ENCODE measurements around the gene BCAR3. TPM values are rescaled to one million over a fixed set of nuclear protein-coding genes. Genes with fewer than 3 reads are reported as not detected.

Gene BCAR3
- total RNA-seq, 1 donor from 2014 or later: 11.7 TPM

- H2AFZ ChIP-seq (replicated peaks): no peak overlapping the region
- H3K4me1 ChIP-seq: no peaks in the 10 kb centered on the region
- DNase-seq (ENCODE audit: low spot score): no peak
- no peak overlapping the region for H3K4me3 ChIP-seq
- Mint-ChIP-seq H3K36me3 (peaks cover 39% of the 10 kb centered on the region), H3K9me3 (no peaks in the 10 kb centered on the region), H3K4me3 (no peak overlapping the region), H3K27me3 (ENCODE audit: insufficient read depth, low read depth) (peaks cover 3% of the 10 kb centered on the region), H3K4me1 (peaks cover 2% of the 10 kb centered on the region), H3K27ac (no peak overlapping the region)
- no peaks in the 10 kb centered on the region for H3K27me3 ChIP-seq
- no peaks in the 10 kb centered on the region for H3K79me2 ChIP-seq (ENCODE audit: low read depth)
- no peaks in the 10 kb centered on the region for H3K36me3 ChIP-seq
- no peaks in the 10 kb centered on the region for H3F3A ChIP-seq (ENCODE audit: low read depth)
- H3K9me3 ChIP-seq (ENCODE audit: low read depth): no peaks in the 10 kb centered on the region
- H4K20me1 ChIP-seq (ENCODE audit: low read depth): no peaks in the 10 kb centered on the region
- H3K9ac ChIP-seq: no peak overlapping the region
- H3K4me2 ChIP-seq: no peak overlapping the region
- TF ChIP-seq EZH2 (IDR thresholded peaks at IDR 0.05) (no peak), CTCF (IDR thresholded peaks at IDR 0.05) (no peak), EZH2phosphoT487 (IDR thresholded peaks at IDR 0.05) (no peak)
- H3K27ac ChIP-seq: no peak overlapping the region
These were observed 114.2 kb downstream of the BCAR3 start for GRCh38 chr1:93567255-93567918.

- H4K20me1 ChIP-seq (ENCODE audit: low read depth): no peaks in the 10 kb centered on the region
- no peak for DNase-seq (ENCODE audit: low spot score)
- H3K36me3 Mint-ChIP-seq: peaks cover 44% of the 10 kb centered on the region
- no peak overlapping the region for H3K9ac ChIP-seq
- no peaks in the 10 kb centered on the region for H3F3A ChIP-seq (ENCODE audit: low read depth)
- H2AFZ ChIP-seq (replicated peaks): no peak overlapping the region
- H3K27ac ChIP-seq: no peak overlapping the region
- H3K4me2 ChIP-seq: no peak overlapping the region
- H3K79me2 ChIP-seq (ENCODE audit: low read depth): no peaks in the 10 kb centered on the region
- no peak overlapping the region for H3K27ac Mint-ChIP-seq
- no peaks in the 10 kb centered on the region for H3K27me3 ChIP-seq
- no peak overlapping the region for H3K4me3 Mint-ChIP-seq
- no peaks in the 10 kb centered on the region for H3K4me1 ChIP-seq
- H3K36me3 ChIP-seq: peaks cover 9% of the 10 kb centered on the region
- no peak overlapping the region for H3K4me3 ChIP-seq
- H3K27me3 Mint-ChIP-seq (ENCODE audit: insufficient read depth, low read depth): no peaks in the 10 kb centered on the region
- H3K4me1 Mint-ChIP-seq: peaks cover 2% of the 10 kb centered on the region
- no peaks in the 10 kb centered on the region for H3K9me3 Mint-ChIP-seq
- H3K9me3 ChIP-seq (ENCODE audit: low read depth): no peaks in the 10 kb centered on the region
- no peak for TF ChIP-seq CTCF (IDR thresholded peaks at IDR 0.05)
These were observed 115.4 kb downstream of the BCAR3 start for GRCh38 chr1:93566227-93566626.

GRCh38 chr1:93565496-93566206 is 116.0 kb downstream of the BCAR3 start:
- Histone ChIP-seq H3K4me1 (no peaks in the 10 kb centered on the region), H3K79me2 (ENCODE audit: low read depth) (no peaks in the 10 kb centered on the region), H4K20me1 (ENCODE audit: low read depth) (no peaks in the 10 kb centered on the region), H2AFZ (replicated peaks) (no peak overlapping the region), H3K4me3 (no peak overlapping the region), H3K9me3 (ENCODE audit: low read depth) (no peaks in the 10 kb centered on the region), H3K4me2 (no peak overlapping the region), H3F3A (ENCODE audit: low read depth) (no peaks in the 10 kb centered on the region), H3K36me3 (peaks cover 14% of the 10 kb centered on the region), H3K27ac (no peak overlapping the region), H3K27me3 (no peaks in the 10 kb centered on the region), H3K9ac (no peak overlapping the region)
- H3K9me3 Mint-ChIP-seq: no peaks in the 10 kb centered on the region
- no peak overlapping the region for H3K27ac Mint-ChIP-seq
- DNase-seq (ENCODE audit: low spot score): no peak
- peaks cover 44% of the 10 kb centered on the region for H3K36me3 Mint-ChIP-seq
- TF ChIP-seq EZH2phosphoT487 (IDR thresholded peaks at IDR 0.05): no peak
- no peak for TF ChIP-seq EZH2 (IDR thresholded peaks at IDR 0.05)
- no peak for TF ChIP-seq CTCF (IDR thresholded peaks at IDR 0.05)
- H3K27me3 Mint-ChIP-seq (ENCODE audit: insufficient read depth, low read depth): no peaks in the 10 kb centered on the region
- peaks cover 2% of the 10 kb centered on the region for H3K4me1 Mint-ChIP-seq
- no peak overlapping the region for H3K4me3 Mint-ChIP-seq
